Inferior parietal cortex (tissue), 1 donor: ENCODE results near the gene DEAF1.
"Not testable (repeated sequence)": the region's sequence is repeated elsewhere in the genome, so short reads cannot be mapped to it uniquely, and the experiment has no call there.

Experiments used
- DNase-seq: peaks from one replicate; pipeline ENCODE4 v3.0.0-alpha.2; 2016; ENCODE audit errors: extremely low spot score

DEAF1 gene, protein sequence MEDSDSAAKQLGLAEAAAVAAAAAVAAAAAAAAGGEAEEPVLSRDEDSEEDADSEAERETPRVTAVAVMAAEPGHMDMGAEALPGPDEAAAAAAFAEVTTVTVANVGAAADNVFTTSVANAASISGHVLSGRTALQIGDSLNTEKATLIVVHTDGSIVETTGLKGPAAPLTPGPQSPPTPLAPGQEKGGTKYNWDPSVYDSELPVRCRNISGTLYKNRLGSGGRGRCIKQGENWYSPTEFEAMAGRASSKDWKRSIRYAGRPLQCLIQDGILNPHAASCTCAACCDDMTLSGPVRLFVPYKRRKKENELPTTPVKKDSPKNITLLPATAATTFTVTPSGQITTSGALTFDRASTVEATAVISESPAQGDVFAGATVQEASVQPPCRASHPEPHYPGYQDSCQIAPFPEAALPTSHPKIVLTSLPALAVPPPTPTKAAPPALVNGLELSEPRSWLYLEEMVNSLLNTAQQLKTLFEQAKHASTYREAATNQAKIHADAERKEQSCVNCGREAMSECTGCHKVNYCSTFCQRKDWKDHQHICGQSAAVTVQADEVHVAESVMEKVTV

DNA sequence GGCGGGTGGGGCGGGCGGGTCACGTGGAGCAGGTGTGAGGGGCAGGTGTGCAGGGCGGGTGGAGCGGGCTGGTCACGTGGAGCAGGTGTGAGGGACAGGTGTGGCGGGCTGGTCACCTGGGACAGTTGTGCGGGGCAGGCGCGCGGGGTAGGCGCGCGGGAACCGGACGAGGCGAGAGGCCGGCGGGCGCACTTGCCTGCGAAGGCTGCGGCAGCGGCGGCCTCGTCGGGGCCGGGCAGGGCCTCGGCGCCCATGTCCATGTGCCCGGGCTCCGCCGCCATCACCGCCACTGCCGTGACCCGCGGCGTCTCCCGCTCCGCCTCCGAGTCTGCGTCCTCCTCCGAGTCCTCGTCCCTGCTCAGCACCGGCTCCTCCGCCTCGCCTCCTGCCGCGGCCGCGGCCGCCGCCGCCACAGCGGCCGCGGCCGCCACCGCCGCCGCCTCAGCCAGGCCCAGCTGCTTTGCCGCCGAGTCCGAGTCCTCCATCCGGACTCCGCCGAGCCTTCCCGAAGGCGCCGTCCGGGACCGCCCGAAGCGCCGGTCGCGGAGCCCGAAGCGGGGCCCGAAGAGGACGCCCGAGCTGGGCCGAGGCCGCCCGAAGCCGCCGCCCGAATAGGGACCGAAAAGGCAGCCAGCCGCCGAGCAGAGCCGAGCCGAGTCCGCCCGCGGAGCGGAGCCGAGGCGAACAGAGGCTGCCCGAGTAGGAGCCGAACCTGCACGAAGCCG lies at the start of gene DEAF1:
Gene DEAF1 (minus strand): TSS at position 660 of the 725 bp plus-strand sequence. CDS start 175 bp downstream, at position 485.
- peak; percentile 95 for DNase-seq

DNA sequence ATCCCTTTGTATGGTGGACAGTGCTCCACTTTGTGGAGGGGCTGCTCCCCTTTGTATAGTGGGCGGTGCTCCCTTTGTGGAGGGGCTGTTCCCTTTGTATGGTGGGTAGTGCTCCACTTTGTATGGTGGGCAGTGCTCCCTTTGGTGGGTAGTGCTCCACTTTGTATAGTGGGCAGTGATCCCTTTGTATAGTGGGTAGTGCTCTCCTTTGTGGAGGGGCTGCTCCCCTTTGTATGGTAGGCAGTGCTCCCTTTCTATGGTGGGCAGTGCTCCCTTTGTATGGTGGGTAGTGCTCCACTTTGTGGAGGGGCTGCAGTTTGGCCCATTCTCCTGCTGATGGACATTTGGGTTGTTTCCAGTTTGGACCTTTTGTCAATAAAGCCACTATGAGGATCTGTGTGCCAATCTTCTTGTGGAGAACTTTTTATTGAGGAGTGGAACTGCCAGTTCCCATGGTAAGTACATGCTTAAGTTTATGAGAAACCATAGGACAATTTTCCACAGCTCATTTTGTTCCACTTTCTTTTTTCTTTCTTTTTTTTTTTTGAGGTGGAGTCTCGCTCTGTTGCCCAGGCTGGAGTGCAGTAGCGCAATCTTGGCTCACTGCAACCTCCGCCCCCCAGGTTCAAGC lies 47.7 kb upstream of the DEAF1 start:
- DNase-seq: no peak

DNA sequence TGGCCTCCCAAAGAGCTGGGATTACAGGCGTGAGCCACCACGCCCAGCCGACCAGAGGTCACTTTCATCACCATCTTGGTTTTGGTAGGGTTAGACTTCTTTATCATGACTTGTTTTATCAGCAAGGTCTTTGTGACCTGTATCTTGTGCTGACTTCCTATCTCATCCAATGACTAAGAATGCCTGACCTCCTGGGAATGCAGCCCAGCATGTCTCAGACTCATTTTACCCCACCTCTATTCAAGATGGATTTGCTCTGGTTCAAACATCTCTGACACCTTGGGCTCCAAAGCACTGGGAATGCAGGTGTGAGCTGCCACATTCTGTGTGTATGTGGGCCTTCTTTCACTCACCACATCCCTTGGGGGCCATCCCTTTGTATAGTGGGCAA lies 47.1 kb upstream of the DEAF1 start:
- DNase-seq: no peak

DNA sequence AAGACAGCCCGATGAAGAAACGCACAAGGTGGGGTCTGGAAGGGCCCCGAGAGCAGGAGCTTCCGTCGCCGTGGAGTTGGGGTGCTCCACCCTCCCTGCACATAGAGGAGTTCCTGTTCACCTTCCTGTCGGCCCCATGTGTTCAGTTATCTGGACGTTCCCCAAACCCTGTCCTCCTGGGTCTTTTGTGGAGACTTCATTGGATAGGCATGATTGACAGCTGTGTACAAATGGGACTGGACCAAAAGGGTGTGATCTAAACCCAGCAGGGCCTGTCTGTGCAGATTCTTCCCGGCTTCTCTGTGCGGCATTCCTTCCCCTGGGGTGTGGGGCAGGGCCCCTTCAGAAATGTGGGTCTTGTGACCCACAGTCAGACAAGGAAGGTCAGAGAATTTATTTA lies 42.9 kb upstream of the DEAF1 start:
- not testable (repeated sequence) for DNase-seq

DNA sequence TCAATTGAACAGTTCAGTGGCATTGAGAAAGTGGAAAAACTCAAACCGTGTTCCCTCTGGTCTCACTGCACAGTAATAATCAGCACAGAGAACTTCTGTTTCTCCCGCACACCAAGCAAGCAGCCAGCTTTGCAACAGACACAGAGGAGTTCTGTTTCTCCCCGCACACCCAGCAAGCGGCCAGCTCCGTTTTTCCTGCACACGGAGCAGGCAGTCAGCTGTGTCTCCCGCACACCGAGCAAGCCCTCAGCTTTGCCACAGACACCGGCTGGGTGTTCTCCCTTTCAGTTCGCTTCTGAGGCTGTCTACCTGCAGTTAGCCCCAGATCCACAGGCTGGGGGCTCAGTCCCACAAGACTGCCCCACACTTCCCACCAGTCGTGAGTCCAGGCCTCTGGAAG lies 42.3 kb upstream of the DEAF1 start:
- peak; percentile 8 for DNase-seq

DNA sequence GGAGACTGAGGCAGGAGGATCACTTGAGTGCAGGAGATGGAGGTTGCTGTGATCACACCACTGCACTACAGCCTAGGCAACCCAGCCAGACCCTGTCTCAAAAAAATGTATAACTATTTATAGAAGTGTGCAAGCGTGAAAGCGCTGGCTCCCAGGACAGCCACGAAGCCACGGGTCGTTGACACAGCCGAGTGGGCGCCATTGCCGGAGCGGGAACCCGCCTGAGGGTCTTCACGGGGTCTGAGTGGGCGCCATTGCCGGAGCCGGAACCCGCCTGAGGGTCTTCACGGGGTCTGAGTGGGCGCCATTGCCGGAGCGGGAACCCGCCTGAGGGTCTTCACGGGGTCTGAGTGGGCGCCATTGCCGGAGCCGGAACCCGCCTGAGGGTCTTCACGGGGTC lies 39.5 kb upstream of the DEAF1 start:
- DNase-seq: not testable (repeated sequence)

DNA sequence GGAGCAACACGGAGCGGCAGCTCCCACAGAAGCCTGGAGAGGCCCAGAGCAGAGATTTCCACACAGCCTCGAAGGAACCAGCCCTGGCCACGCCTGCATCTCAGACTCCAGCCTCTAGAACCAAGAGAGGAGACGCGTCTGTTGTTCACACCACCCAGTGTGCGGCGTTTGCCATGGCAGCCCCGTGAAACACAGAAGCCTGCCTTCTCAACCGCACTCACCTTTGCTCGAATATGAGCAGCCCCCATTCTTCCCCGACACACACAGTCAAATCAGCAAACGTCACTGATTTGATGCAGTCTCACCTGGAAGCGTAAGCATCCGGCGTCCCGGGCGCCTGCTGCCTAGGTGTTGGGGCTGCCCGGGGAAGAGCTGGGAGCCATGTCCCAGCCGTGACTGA lies 38.0 kb upstream of the DEAF1 start:
- no peak for DNase-seq

DNA sequence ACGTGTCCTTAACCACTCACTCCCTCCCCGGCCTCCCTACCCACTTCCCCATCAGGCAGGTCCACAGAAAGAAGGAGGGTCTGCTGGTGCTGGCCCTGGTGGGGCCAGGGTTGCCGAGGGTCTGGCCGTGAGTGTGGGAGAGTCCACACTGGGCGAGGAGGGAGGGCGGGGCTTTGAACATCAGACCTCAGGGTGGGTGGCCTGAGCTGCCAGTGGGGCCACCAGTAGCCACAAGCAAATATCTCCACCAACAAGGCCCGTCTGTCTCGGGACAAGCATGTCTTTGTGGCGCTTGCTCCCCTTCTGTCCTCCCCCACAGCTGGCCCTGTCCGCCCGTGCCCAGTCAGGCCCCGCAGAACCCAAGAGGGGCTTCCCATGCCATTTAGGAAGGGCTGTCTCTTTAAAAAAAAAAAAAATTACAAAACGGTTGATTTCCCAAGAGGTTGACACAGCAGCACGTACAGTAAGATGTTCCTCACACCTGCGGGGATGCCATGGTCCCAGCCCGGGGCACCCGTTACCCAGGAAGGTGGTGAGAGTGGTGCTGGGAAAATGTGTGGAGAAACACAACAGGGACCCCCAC lies 34.6 kb upstream of the DEAF1 start:
- DNase-seq: peak; percentile 69

DNA sequence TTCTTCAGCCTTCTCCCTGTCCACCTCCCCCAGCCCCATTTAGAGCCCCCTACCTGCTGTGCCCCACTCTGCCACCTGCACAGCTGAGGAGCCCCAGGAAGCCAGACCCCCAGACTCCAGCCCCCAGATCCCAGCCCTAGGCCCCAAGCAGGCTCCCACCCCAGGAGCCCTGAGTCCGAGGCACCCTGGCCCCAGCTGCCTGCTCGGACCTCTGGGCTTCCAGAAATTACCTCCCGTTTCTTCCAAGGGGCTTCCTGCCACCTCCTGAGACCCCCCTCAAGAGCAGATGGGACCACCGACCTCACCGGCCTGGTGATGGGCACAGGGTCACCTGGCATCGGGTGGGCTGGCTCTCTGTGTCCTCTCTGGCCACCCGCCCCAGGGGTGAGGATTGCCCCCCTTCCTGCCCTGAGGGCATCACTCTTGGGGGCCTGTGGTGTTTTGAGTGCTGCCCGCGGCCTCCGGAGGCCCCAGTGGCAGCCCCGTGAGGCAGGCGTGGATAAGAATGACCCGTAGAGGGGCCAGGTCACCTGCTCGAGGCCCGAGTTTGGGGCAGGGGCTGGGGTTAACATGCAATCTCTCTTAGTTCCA lies 34.0 kb upstream of the DEAF1 start:
- no peak for DNase-seq

DNA sequence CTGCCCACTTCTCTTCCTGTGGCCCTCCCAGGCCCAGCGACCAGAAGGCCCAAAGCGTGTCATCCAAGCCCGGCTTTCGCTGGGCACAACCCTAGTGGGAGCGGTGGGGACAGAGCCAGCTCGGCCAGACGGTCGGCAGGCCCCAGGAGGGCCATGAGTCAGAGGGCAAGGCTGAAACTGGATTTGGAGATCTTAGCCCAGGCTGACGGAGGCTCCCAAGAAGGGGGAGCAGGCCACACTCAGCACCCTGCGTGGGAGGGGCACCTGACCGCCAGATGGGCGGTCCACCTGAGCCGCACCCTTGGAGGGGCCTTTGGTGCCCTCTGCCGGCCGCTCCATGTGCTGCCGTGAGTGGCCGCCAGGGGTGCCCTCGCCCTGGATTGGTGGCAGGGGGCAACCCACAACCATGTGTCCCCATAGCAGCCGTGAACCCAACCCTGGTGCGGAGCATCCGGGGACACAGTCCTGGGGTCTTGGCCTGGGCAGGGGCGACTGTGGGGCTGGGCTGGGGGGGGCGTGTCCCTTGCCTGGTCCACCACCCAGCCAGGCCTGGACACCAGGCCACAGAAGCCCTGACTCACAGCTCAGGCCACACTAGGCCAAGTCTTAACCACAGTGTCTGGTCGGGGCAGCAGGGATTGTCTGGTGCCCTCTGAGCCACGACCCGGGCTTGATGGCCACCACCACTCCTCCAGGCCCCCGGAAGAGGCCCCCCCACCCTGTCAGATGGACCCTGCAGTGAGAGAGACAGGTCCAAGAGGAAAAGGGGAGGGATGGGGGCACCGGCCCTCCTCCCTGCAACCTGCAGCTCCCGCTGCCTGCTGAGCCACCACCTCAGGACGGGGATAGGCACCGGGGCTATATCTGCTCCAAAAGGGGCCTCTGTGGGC lies 33.1 kb upstream of the DEAF1 start:
- DNase-seq: peak; percentile 77

DNA sequence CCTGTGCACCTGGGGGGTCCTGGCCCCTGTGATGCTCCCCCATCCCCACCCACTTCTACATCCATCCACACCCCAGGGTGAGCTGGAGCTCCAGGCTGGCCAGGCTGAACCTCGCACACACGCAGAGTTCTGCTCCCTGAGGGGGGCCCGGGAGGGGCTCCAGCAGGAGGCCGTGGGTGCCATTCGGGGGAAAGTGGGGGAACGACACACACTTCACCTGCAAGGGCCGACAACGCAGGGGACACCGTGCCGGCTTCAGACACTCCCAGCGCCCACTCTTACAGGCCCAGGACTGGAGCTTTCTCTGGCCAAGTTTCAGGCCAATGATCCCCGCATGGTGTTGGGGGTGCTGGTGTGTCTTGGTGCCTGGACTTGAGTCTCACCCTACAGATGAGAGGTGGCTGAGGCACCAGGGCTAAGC lies 32.3 kb upstream of the DEAF1 start:
- DNase-seq: no peak

DNA sequence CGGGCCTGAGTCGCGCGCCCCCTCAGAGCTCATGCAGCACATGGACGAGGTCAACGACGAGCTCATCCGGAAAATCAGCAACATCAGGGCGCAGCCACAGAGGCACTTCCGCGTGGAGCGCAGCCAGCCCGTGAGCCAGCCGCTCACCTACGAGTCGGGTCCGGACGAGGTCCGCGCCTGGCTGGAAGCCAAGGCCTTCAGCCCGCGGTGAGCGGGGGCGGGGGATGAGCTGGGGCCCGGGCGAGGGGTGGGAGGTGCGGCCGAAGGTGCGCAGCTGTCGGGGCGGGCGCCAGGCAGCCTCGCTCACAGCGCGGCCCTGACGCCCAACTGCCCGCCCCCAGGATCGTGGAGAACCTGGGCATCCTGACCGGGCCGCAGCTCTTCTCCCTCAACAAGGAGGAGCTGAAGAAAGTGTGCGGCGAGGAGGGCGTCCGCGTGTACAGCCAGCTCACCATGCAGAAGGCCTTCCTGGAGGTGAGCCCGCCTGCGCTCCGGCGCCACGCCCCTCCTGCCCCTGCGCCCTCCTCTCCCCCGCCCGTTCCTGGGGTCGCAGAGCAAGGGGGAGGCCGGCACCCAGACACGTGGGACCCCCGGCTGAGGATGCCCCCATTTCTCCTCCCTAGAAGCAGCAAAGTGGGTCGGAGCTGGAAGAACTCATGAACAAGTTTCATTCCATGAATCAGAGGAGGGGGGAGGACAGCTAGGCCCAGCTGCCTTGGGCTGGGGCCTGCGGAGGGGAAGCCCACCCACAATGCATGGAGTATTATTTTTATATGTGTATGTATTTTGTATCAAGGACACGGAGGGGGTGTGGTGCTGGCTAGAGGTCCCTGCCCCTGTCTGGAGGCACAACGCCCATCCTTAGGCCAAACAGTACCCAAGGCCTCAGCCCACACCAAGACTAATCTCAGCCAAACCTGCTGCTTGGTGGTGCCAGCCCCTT lies 31.5 kb upstream of the DEAF1 start:
- no peak for DNase-seq

DNA sequence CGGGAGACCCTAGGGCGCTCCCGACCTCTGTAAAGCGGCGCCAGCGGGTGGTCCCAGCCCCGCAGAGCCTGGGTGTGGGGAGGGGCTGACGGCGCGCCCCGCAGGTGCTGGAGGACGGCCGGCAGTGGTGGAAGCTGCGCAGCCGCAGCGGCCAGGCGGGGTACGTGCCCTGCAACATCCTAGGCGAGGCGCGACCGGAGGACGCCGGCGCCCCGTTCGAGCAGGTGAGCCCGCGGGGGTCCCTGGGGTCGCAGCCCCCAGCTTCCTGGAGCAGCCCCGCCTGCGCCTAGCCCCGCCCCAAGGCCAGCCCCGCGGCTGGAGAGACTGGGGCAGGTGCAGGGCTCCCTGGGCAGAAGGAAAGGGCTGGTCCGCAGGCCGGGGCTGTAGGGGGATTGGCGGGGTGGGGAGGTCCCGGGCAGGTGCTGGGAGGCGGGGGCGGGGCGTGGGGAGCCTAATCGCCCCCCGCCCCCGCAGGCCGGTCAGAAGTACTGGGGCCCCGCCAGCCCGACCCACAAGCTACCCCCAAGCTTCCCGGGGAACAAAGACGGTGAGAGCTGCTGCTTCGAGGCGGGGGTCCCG lies 30.7 kb upstream of the DEAF1 start:
- no peak for DNase-seq

DNA sequence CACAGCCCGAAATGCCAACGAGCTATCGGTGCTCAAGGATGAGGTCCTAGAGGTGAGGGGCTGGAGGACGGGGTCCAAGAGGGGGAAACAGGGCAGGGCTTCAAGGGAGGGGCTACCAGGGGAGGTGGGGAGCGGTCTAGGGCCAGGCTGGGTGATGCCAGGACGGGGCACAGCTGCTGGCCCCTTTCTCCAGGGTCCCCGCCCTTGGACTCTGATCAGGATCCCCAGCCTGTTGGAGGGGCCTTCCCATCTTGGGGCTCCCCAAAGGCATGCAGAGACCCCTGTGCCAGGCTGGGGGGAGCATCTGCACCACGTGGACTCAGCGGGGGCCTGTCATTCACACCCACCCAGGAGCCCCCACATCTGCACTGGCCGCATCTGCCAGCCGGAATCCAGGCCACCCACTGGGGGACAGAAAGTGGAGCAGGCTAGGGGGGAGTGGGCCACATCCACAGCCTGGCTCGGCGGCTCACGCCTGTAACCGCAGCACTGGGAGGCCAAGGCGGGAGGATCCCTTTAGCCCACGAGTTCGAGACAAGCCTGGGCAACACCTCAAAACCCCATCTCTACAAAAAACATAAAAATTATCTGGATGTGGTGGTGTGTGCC lies 29.9 kb upstream of the DEAF1 start:
- no peak for DNase-seq

DNA sequence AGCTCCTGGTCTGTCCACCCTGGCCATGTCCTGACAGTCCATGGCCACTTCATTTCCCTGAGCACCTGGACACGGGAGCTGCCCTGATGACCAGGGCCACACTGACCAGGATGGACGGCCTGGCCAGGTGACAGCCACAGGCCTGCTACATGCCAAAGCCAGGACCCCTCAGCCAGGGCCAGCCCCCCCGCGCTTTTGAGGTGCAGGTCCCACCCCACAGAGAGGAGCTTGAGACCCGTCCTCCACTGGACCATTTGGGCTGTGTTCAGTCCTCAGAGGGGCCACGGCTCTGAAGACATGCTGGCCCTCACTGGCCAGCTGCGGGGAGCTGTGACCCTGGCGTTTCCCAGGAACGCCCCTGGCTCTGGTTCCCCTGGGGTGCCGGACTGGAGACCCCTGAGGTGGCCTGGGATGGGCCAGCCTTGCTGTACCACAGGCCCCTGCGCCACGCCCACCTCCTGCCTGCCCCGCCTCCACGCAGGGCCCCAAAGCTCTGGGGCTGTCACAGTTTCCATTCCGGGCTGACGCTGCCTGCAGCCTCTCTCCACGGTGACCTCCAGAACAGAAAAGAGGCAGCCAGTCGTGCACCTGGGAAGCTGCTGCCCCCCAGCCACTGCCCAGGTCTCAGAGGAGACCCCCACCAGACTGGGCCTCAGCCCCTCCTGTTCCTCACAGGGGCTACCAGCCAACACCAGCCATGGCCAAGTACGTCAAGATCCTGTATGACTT lies 29.2 kb upstream of the DEAF1 start:
- DNase-seq: no peak

DNA sequence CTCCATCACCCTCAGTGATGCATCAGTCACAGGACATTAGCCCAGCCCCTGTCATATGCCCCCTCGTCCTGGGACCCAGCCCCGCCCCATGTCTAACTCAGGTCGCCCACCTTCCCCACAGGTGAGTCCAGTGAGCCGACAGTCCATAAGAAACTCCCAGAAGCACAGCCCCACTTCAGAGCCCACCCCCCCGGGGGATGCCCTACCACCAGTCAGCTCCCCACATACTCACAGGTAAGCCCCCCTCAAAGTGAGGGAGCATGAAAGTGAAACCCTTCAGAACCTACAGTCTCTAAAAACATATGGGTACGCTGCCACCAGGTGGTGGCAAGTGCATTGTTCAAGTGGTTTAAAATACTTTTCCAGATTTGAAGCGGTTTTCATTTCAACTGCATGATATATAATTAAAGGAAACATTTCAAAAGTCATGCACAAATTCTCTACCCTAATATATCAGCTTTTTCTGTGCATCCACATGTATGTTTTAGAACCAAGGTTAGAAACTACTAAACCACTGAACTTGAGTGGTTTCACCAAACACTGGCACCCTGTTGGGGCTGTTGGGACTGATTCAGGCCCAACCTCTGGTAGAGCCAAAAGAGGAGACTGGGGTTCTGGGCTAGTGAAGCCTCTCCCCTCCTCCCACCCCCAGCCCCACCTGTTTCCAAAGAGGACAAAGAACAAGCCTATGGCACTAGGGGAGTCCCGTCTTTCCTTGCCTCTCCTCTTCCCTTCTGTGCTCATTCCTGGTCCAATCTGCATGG lies 28.3 kb upstream of the DEAF1 start:
- DNase-seq: peak; percentile 74

DNA sequence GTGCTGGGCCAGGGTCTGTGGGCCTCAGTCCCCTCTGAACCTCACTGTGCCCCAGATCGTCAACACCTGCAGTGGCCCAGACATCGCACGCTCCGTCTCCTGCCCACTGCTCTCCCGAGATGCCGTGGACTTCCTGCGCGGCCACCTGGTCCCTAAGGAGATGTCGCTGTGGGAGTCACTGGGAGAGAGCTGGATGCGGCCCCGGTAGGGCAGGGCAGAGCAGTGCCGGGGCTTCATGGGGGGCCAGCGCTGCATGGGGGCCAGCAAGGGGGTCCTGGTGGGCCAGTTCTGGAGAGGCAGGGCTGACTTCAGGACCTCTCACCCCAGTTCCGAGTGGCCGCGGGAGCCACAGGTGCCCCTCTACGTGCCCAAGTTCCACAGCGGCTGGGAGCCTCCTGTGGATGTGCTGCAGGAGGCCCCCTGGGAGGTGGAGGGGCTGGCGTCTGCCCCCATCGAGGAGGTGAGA lies 27.4 kb upstream of the DEAF1 start:
- DNase-seq: no peak
